ENCODE measurements around the gene NFKBIL1.

The NFKBIL1 gene

GRCh38 chr6:31556307-31556706, 8.9 kb downstream of the NFKBIL1 start:
- Histone ChIP-seq H3K79me2 (ENCODE audit: insufficient read depth, low read length) (peaks cover 37% of the 10 kb centered on the region; the same call in 1 of the 2 replicates), H3K9ac (ENCODE audit: low read depth, low read length, poor library complexity, severe bottlenecking) (peak overlapping the region; percentile 53), H3F3A (ENCODE audit: low read depth) (peaks cover 18% of the 10 kb centered on the region), H2AFZ (ENCODE audit: low read length) (no peak overlapping the region), H3K4me3 (ENCODE audit: low read length, poor library complexity, severe bottlenecking) (peak overlapping the region; percentile 51), H4K20me1 (ENCODE audit: insufficient read depth, low read length, poor library complexity, severe bottlenecking) (no peaks in the 10 kb centered on the region), H3K4me1 (ENCODE audit: insufficient read depth, low read length, poor library complexity, severe bottlenecking) (peaks cover 54% of the 10 kb centered on the region), H3K4me2 (ENCODE audit: low read depth, low read length, poor library complexity, severe bottlenecking) (peak overlapping the region; percentile 80), H3K27me3 (ENCODE audit: insufficient read depth, low read length, poor library complexity, severe bottlenecking) (no peaks in the 10 kb centered on the region), H3K36me3 (ENCODE audit: insufficient read depth, low read length) (peaks cover 3% of the 10 kb centered on the region; the same call in 1 of the 2 replicates), H3K9me2 (replicated peaks; ENCODE audit: low read depth, low read length) (no peaks in the 10 kb centered on the region), H3K9me3 (ENCODE audit: insufficient read depth, low read depth, low read length) (no peaks in the 10 kb centered on the region)
- TF ChIP-seq, protein P1, sequence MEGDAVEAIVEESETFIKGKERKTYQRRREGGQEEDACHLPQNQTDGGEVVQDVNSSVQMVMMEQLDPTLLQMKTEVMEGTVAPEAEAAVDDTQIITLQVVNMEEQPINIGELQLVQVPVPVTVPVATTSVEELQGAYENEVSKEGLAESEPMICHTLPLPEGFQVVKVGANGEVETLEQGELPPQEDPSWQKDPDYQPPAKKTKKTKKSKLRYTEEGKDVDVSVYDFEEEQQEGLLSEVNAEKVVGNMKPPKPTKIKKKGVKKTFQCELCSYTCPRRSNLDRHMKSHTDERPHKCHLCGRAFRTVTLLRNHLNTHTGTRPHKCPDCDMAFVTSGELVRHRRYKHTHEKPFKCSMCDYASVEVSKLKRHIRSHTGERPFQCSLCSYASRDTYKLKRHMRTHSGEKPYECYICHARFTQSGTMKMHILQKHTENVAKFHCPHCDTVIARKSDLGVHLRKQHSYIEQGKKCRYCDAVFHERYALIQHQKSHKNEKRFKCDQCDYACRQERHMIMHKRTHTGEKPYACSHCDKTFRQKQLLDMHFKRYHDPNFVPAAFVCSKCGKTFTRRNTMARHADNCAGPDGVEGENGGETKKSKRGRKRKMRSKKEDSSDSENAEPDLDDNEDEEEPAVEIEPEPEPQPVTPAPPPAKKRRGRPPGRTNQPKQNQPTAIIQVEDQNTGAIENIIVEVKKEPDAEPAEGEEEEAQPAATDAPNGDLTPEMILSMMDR (conservative IDR thresholded peaks at IDR 0.05; ENCODE audit: low read length), result no peak
- no peak for TF ChIP-seq EZH2phosphoT487 (IDR thresholded peaks at IDR 0.05; ENCODE audit: borderline replicate concordance)

- no peaks in the 10 kb centered on the region for H3K9me3 ChIP-seq (ENCODE audit: insufficient read depth, low read depth, low read length)
- peaks cover 3% of the 10 kb centered on the region; the same call in 1 of the 2 replicates for H3K36me3 ChIP-seq (ENCODE audit: insufficient read depth, low read length)
- H3K4me1 ChIP-seq (ENCODE audit: insufficient read depth, low read length, poor library complexity, severe bottlenecking), result peaks cover 68% of the 10 kb centered on the region
- H4K20me1 ChIP-seq (ENCODE audit: insufficient read depth, low read length, poor library complexity, severe bottlenecking), result no peaks in the 10 kb centered on the region
- peak overlapping the region; percentile 69 for H3K9ac ChIP-seq (ENCODE audit: low read depth, low read length, poor library complexity, severe bottlenecking)
- peak overlapping the region; percentile 78 for H3K4me2 ChIP-seq (ENCODE audit: low read depth, low read length, poor library complexity, severe bottlenecking)
- H3K27me3 ChIP-seq (ENCODE audit: insufficient read depth, low read length, poor library complexity, severe bottlenecking), result no peaks in the 10 kb centered on the region
- no peaks in the 10 kb centered on the region for H3K9me2 ChIP-seq (replicated peaks; ENCODE audit: low read depth, low read length)
- no peak overlapping the region for H2AFZ ChIP-seq (ENCODE audit: low read length)
- H3K4me3 ChIP-seq (ENCODE audit: low read length, poor library complexity, severe bottlenecking), result no peak overlapping the region
- no peak for TF ChIP-seq EZH2phosphoT487 (IDR thresholded peaks at IDR 0.05; ENCODE audit: borderline replicate concordance)
- H3F3A ChIP-seq (ENCODE audit: low read depth), result peaks cover 18% of the 10 kb centered on the region
- peaks cover 29% of the 10 kb centered on the region; the same call in 1 of the 2 replicates for H3K79me2 ChIP-seq (ENCODE audit: insufficient read depth, low read length)
Measured at GRCh38 chr6:31557443-31558317, 10.3 kb downstream of the NFKBIL1 start.

- Histone ChIP-seq H3K27me3 (ENCODE audit: insufficient read depth, low read length, poor library complexity, severe bottlenecking) (no peaks in the 10 kb centered on the region), H3K9me3 (ENCODE audit: insufficient read depth, low read depth, low read length) (no peaks in the 10 kb centered on the region), H3K9ac (ENCODE audit: low read depth, low read length, poor library complexity, severe bottlenecking) (peak overlapping the region; percentile 69), H3K4me3 (ENCODE audit: low read length, poor library complexity, severe bottlenecking) (no peak overlapping the region), H3K9me2 (replicated peaks; ENCODE audit: low read depth, low read length) (no peaks in the 10 kb centered on the region), H2AFZ (ENCODE audit: low read length) (no peak overlapping the region), H3K4me1 (ENCODE audit: insufficient read depth, low read length, poor library complexity, severe bottlenecking) (peaks cover 74% of the 10 kb centered on the region), H3K36me3 (ENCODE audit: insufficient read depth, low read length) (peaks cover 3% of the 10 kb centered on the region; the same call in 1 of the 2 replicates), H4K20me1 (ENCODE audit: insufficient read depth, low read length, poor library complexity, severe bottlenecking) (no peaks in the 10 kb centered on the region), H3K4me2 (ENCODE audit: low read depth, low read length, poor library complexity, severe bottlenecking) (peak overlapping the region; percentile 78), H3K79me2 (ENCODE audit: insufficient read depth, low read length) (peaks cover 29% of the 10 kb centered on the region; the same call in 1 of the 2 replicates), H3F3A (ENCODE audit: low read depth) (peaks cover 18% of the 10 kb centered on the region)
- TF ChIP-seq EZH2phosphoT487 (IDR thresholded peaks at IDR 0.05; ENCODE audit: borderline replicate concordance), result no peak
- TF ChIP-seq, protein P1 (conservative IDR thresholded peaks at IDR 0.05; ENCODE audit: low read length), result no peak
Measured at GRCh38 chr6:31558318-31558625, 10.9 kb downstream of the NFKBIL1 start.
